HG03378 (cell line): ENCODE data around the gene FOXP2.
"Not testable (repeated sequence)": the region's sequence is repeated elsewhere in the genome, so short reads cannot be mapped to it uniquely, and the experiment has no call there.

Experiments
- ATAC-seq: cut with Tn5 transposase; IDR thresholded peaks from one replicate; pipeline ENCODE4 v1.9.1; 2021; ENCODE audit warnings: mild to moderate bottlenecking, moderate library complexity; ENCODE audit not compliant: unreplicated experiment

The FOXP2 gene

DNA sequence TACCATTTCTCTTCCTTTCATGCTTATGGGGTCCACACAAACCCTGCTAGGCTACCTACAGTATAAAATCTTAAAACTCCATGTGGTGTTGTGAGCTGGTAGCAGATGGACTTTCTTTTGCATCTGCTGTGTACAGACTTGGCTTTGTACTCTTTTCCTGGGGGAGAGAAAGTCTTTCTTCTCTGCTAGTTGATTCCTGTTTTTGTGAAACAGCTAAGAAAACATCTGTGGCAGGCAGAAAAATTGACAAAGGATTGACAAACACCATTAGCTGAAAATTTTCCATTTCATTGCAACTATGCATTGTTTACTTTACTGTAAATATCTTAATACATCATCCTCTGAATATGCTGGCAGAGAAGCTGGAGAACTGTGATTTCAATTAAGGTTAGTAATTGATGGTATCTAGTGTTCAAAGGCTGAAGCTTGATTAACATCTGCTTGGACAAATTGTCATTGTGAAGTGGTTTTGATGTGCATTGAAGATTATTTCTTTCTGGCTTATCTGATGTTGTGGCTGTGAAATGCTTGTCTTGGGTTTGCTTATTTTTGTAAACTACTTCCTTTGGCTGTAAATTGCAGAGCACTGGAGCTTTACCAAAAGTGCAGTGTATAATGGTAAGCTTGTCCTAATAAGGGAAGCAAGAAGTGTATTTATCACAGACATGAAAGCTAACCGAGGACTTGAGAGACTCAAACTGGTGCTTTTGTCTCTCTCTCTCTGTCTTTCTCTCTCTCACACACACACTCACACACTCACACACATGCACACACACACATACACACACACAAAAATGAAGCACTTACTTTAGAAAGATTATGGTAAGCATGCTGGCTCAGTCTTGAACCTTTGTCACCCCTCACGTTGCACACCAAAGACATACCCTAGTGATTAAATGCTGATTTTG lies at the start of gene FOXP2:
Gene FOXP2, plus strand, starts transcription at position 660 of the 908 bp plus-strand sequence. CDS start 11,697 bp downstream, outside the sequence.
- ATAC-seq, result no peak

DNA sequence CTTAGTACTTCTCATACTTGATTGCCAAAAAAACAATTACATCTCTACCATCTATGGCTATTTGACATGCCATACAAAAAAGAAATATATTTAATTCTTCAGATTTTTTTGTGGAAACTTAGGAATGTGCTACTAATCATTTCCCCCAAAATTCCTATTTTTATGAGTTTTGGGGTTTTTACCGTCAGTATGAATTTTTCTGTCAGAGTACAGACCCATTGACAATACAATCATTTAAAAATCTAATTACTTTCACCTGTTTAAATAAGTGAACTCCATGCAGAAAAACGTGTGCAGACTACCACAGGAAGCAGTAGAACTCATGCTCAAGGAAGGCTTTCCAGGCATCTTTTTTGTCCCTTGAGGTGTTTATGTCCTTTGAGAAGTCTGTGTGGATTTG lies 48.8 kb upstream of the FOXP2 start:
- no peak for ATAC-seq

DNA sequence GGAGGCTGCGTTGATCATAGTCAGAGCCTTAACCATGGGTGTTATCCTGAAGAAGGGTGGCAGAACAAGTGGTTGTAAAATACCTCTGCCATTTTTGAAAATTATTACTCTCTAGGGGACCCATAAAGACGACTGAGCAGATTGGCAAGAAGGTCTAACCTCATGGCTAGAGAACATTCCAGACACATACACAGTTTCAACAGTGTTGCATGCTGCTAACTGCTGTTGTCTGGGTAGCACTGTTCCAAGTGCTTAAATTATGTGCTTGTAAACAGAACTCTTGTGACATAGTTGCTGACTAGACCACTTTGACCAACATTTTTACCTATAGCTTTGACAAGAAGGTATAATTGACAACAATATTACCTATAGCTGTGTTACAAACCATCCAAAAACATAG lies 46.1 kb upstream of the FOXP2 start:
- ATAC-seq, result no peak

DNA sequence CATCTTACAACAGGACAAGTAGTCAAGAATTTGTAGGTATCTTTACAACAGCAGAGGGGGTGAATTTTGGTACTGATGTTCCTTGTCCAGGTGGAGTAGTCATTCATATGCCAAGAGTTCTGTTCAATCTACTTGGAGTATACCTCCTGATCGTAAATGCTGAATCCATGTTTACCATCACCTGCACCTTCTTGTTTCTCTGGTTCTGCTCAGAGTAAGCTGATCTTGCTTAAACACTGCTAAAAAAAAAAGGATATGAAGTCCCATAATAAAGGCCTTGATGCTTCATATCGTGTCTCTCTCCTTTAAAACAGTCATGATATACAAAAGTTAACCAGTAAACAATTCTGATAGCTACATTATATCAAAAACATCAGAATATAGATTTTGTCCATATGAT lies 45.3 kb upstream of the FOXP2 start:
- no peak for ATAC-seq

DNA sequence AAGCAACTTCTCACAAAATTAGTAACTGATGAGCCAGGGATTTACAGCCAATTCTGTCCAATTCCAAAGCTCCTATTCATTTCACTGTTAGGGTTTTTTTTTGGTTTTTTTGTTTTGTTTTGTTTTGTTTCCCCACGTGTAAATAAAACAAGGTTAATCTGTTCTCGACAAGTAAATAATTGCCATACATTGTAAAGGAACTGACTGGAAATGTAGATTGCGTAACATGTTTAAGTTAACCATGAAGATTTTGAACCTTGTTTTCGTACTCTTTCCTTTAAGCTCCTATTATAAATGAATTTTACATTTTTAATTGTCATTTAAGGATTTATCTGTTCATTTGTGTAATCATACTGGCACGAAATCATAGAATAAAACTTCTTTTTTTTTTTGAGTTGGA lies 42.0 kb upstream of the FOXP2 start:
- ATAC-seq, result no peak

DNA sequence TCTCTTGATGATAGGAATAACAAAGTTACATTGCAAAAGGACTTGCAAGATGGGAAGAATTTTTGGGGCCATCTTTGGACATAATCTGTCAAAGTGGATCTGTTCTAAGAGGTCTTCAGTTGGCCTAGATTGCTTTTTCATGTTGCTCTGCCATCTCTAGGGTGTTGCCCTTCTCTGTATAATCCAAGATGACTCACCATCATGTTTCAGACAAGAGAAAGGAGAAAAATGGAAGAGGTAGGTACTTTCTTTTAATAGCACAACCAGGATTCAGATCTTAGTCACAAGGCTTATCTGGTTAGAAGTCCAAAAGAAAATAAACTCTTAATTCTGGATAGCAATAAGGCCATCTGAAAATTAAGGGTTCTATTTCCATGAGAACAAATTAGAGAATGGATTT lies 38.7 kb upstream of the FOXP2 start:
- ATAC-seq, result no peak

DNA sequence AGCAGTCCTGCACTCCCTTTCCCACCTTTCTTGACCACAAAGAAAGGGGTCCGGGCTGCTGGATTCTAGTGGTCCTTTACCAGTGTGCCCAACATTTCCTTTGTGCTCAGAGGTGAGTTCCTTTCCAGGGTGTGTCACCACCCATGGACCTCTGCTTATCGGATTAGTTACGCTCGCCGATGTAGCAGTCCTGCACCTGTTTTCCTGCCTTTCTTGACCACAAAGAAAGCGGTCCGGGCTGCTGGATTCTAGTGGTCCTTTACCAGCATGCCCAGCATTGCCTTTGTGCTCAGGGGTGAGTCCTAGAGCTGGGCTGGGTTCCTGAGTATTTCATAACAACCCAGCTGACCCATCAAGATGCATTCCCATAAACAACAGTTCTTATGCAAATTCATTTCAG lies 30.7 kb upstream of the FOXP2 start:
- not testable (repeated sequence) for ATAC-seq

DNA sequence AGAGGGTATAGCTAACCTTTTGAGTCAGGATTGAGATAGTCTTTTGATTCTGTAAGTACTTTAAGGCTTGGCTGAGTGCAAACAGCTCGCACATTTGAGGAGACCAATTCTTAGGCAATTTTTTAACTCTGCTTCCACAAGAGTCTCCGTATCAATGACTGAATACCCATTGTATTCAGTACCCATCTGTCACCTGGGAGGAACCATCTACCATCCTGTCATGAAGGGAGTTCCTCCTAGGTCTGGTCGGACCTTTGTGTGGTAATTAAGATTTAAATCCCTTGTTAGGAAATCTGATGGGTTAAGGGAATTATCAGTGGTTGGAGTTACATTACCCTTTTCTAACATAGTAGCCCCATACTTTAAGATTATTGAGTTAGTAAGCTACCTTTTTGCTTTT lies 30.3 kb upstream of the FOXP2 start:
- not testable (repeated sequence) for ATAC-seq

DNA sequence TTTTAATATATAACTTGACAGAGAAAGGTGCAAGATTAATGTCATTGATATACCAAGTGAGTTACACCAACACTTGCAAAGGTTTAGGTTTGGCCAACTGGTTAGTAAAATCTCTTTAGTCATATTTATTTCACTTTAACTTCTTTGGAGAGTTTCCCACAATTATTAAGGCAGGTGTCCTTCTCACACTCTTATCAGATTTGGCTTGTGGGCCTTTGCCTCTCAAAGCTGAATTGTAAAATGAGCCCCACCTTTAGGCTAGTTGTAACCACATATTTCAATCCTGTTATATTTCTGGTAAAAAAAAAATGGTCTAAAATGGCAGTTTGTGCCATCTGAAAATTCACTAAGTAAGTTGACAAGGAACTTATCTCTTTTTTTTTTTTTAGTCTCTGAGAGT lies 26.6 kb upstream of the FOXP2 start:
- ATAC-seq, result no peak

DNA sequence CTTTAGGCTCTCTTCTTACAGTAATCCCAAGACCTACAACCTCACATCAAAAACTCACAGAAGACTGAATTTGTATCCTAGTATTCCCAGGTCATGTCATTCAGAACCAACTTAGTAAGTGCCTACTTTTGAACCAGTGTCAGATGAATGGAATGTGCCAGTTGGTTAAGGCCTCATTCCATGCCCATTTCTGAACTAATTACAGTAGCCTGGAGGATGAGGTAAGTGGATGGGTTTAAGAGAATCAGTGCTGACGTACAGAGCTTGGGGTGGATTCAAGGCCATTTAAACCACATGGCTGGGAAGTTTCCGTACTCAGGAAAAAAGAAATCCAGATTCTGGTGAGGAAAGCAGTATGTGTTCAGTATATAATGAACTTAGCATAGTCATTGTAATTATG lies 21.9 kb upstream of the FOXP2 start:
- ATAC-seq, result no peak

DNA sequence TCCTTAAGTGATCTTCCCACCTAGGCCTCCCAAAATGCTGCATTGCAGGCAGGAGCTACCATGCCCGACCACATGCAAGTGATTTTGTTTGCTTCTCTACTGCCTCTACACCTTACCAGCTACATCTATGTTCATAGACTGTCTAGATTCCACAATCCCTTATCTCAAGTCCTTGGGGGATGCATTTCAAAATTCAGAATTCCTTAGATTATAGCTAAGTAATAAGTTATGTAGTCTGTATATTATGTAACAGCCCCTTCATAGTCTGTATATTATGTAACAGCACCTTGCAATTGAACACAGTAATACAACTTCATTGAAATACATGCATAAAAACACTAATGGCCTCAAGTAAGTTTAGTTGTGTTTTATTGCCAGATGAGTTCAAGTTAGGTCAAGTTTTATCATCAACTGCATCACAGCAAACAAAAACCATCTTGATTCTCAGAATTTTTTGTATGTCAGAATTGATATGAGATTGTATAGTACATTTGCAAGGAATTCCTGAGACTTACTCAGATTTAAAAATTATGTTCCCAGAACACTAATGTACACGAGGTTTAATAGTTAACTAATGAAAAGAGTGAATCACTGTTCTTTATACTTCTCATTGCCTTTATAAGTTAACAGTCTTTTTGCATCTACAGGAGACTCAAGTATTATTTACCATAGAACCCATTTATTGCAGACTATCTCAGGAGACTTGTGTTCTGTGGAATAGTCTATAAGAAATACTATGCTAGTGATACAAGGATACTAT lies 11.6 kb upstream of the FOXP2 start:
- no peak for ATAC-seq

DNA sequence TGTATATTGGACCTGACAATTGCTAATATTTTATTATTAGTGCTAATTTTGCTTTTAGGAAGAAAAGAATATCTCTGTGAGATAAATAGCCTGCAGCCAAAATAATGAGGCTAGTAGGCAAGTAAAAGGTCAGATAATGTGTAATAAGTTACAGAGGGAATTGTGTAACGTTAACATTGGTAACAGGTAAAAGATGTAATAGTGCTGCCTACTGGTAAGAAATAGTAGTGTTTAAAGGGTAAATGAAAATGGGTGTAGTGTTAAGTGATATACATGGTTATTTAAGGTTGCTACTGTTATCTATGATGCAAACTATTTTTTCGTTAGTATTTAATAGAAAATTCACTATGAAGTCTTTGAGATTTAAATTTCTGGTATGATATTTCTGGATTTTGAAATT lies 9.2 kb upstream of the FOXP2 start:
- peak; percentile 86 for ATAC-seq

DNA sequence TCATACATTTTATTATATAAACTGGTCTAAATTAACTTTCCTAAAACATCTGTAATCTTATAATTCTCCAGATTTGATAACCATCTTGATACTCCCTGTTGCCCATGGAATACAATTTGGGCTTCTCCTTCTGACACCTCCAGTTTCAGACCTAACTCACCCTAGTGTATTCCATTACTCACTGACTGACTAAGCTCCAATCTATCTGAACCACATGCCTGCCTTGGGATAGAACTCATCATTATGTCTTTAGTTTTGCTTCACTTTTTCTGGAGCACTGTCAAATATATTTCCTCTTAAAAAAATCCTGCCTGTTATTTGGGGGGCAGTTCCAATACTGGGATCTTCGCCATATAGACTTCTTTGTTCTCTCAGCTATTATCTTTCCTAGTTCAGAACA lies 4.9 kb upstream of the FOXP2 start:
- ATAC-seq, result no peak

DNA sequence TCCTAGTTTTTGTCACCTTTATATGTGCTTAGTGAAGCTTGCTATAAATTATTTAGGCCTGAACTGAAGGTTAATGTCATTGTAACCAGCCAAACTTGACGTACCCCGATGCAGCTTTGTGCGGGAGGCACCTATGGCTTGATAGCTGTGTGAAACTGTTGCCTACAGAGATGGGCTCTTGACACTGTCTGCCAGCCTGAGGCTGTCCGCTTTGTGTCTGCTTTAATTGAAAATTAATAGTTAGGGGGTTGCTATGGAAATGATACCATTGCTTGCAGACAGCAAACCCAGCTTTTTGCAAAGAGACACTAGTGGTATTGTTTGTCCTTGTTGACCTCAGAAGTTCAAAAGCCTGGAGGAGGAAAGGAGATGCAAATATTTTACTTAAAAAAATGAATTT lies 2.1 kb upstream of the FOXP2 start:
- ATAC-seq, result no peak

DNA sequence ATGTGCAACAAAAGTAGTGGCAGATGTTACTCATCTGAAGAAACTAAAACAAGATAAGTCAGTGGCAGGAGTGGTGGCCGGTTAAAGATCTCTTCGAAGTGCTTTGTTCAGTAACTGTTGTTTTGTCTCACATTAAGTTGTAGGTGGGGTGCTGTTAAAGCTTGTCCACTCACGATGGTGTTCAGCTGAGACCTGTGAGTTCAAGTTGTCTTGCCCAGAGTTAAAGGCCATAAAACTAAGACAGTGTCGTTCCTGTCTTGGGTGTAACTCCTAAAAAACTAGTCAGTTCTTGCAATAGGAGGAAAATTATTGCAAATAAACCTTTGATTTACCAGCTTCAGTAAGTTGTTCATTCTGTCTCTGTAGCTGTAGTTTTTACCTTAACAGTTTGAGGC lies 857 bp upstream of the FOXP2 start:
- ATAC-seq, result no peak

DNA sequence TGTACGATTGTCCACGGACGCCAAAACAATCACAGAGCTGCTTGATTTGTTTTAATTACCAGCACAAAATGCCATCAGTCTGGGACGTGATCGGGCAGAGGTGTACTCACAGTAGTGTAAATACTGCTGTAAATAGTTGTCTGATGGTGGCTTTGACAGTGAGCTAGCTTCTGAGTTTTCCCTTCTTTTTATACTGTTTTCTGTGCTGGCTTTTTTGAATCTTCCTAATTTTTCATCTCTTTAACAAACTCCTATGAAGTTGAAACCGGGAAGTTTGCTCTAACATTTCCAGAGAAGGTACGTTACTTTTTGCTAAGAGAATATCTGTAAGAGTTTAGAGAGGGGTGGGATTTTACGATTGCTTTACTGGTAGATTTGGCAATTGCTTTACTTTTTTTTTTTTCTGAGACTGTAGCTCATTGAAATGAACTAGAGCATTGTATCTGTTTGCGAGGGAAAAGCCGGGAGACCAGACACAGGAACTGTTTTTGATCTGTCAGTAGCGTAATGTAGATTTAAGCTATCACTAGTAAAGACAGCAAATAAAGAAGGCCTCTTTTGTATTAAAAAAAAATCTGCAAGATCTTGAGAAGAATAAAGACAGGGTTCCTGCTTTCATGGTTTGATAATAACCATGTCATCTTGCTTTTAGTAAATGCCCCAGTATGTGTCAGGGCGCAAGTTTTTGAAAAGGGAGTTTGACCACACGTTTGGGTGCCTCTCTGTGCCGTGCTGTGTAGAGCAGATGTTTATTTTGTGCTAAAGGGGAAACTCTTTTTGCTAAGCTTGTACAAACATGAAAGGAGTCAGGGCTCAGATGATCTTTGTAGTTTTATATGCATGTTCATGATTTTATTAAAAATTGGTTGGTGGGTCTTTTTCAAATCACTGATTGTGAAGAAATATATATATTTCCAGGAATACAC lies 712 bp downstream of the FOXP2 start:
- ATAC-seq, result no peak

DNA sequence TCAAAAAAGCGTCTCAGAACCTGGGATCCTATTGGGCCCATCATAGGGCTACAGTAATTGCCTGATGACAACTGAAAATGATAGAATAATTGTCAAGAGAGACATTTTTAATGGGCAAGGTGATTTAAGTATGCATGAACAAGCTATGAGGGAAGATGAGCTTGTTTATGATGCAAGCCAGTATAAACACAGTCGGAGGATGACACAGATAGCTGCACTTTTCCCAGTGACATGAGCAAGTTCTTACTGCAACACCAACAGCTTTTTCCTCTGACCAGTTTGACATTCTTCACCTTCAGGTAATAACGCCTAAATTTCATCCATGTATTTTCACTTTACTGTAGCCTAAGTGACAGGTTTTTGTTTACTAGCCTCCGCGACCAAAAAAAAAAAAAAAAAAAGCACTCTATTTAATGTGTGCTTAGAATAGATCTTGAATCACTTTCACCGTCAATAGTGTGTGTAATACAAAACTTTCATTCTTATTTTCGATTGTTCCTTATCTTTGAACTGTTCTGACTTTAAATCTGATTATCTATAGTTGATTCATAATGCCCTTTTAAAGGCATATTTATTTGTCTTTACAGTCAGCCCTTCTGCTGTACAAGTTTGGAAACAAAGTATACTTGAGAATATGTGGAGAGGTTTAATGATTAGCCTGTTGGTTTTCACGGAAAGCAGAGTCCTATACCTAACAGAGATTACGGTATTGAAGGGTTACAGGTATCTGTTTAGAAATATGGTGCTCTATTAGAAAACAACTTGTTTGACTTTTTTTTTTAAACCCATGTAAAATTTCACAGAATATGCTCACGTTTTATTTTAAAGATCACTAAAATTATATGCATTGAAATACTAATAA lies 1.7 kb downstream of the FOXP2 start:
- ATAC-seq, result no peak

DNA sequence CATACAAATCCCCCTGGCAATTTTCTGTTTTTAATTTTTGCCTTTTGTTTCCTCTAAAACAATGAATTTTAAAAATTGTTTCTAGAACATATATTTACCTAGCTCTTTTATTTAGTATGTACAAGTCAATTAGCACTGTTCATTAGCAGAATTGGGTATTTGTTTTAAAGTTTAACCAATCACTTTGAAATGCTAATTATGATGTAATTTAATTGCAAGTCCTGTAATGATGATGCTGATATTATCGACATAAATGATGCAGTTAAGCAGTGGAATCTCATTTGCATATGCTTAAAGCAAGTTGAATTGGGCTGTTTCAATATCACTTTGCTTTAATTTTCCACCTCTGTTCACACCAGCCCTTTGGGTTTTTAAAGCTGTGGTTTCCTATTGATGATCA lies 2.7 kb downstream of the FOXP2 start:
- no peak for ATAC-seq

DNA sequence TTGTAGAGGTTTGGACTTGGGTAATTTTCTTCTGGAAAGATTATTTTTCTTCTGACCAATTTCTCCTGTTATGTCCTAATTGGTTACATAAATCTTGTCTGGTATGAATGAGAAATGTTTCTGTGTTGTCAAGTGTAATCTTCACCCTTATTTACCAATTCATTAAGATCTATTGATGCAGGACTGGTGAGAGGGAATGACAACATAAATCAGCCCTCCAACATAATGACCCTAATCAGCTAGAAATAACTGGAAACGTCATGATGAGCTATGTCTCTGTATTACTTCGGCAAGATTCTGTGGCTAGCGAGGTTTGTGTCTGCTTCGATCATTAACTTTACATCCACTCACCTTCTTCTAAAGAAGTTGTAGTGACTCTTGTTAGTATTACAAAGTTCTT lies 3.5 kb downstream of the FOXP2 start:
- ATAC-seq, result no peak
